HUES64 (cell line): ENCODE measurements around the gene ERC1.
A peak's percentile ranks its signal among the peaks of the same experiment; 100 is the strongest.

Experiments
- H3K27ac ChIP-seq: 2 replicates; pipeline ENCODE4 v1.7.0; 2013; ENCODE audit warnings: low read depth, low read length, inconsistent platforms
- H3K27me3 ChIP-seq: 2 replicates; pipeline ENCODE4 v1.6.1; 2013; ENCODE audit warnings: mild to moderate bottlenecking, low read length; ENCODE audit not compliant: insufficient read depth
- H3K36me3 ChIP-seq: 2 replicates; pipeline ENCODE4 v1.6.1; 2013; ENCODE audit warnings: mild to moderate bottlenecking, low read length; ENCODE audit not compliant: insufficient read depth
- H3K4me1 ChIP-seq: 2 replicates; pipeline ENCODE4 v1.6.1; 2013; ENCODE audit warnings: mild to moderate bottlenecking, low read length, moderate library complexity; ENCODE audit not compliant: insufficient read depth
- H3K4me3 ChIP-seq: 2 replicates; pipeline ENCODE4 v1.5.1; 2013; ENCODE audit warnings: mild to moderate bottlenecking, low read length, moderate library complexity
- H3K9ac ChIP-seq: 2 replicates; pipeline ENCODE4 v1.6.1; 2013; ENCODE audit warnings: mild to moderate bottlenecking, low read depth, low read length
- H3K9me3 ChIP-seq: 2 replicates; pipeline ENCODE4 v1.6.1; 2013; ENCODE audit warnings: low read depth, low read length; ENCODE audit not compliant: insufficient read depth
- WGBS: fragments of 150-250, 120-280 bp; methylation state at CpG from one replicate; pipeline ENCODE4 v1.1.7; 2013; ENCODE audit warnings: missing lambda C conversion rate; 5-methylcytosine and 5-hydroxymethylcytosine counted together

Gene ERC1

DNA sequence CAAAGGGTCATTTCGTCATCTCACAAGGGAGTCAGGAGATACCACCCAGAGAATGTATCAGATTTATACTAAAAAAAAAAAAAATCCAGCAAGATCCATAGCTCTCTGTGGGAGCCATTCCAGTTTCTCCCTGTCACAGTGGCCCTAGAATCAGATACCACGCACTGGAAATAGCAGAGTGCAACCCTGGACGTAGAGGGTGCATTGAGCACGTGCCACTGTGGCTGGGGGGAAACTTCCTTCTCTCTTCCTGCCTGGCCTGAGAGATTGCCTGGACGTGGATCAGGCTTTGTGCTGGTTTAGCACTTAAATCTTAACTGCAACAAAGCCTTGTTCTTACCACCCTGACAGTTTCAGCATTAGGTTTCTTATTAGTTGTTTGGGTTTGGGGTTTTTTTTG is 479.0 kb downstream of the ERC1 start:
- 0 out of 2 replicates have a peak, but pooled peaks cover 3% of the 10 kb centered on the region for H3K9me3 ChIP-seq
- no peaks in the 10 kb centered on the region for H3K27me3 ChIP-seq
- H3K4me3 ChIP-seq: no peak overlapping the region
- 87% methylated on average over 5 of the region's 5 CpGs for WGBS
- peaks cover 16% of the 10 kb centered on the region for H3K4me1 ChIP-seq
- no peaks in the 10 kb centered on the region for H3K36me3 ChIP-seq
- no peak overlapping the region for H3K9ac ChIP-seq
- no peak overlapping the region for H3K27ac ChIP-seq

DNA sequence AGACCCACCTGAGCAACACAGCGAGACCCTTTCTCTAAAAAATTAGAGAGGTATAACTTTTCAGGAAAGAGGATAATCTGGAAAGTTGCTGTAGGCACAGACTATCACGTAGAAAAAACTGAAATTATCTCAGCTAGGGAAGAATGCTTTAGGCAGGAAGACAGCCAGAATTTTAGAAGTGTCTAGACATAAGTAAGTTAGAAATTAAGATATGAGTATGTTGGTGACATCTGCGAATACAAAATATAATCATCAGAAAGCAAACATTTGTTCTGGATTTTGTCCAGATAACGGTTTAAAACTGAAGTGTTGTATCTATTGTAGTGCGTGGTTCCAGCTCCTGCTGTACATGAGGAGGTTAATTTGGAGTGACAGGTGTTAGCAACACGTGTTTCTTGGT is 480.2 kb downstream of the ERC1 start:
- Histone ChIP-seq H3K9ac (no peak overlapping the region), H3K9me3 (0 out of 2 replicates have a peak, but pooled peaks cover 3% of the 10 kb centered on the region), H3K27ac (no peak overlapping the region), H3K4me3 (no peak overlapping the region), H3K4me1 (peaks cover 16% of the 10 kb centered on the region), H3K36me3 (no peaks in the 10 kb centered on the region), H3K27me3 (no peaks in the 10 kb centered on the region)
- 97% methylated on average over 6 of the region's 6 CpGs for WGBS

DNA sequence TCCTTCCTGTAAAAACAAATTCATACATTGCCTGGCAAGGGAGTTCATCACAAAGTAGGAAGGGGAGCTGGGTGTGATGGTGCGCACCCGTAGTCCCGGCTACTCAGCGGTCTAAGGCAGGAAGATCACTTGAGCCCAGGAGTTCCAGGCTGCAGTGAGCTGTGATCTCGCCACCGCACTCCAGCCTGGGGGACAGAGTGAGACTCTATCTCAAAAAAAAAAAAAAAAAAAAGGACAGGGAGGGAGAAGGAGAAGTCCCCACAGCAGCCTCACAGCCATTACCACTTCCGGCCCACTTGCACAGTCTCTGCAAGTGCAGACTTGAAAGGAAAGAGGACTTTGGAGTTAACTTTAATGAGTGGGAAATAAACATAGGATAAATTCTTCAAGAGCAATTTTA is 482.4 kb downstream of the ERC1 start:
- H3K9ac ChIP-seq: no peak overlapping the region
- no peaks in the 10 kb centered on the region for H3K36me3 ChIP-seq
- no peak overlapping the region for H3K27ac ChIP-seq
- 0 out of 2 replicates have a peak, but pooled peaks cover 3% of the 10 kb centered on the region for H3K9me3 ChIP-seq
- no peak overlapping the region for H3K4me3 ChIP-seq
- H3K27me3 ChIP-seq: no peaks in the 10 kb centered on the region
- H3K4me1 ChIP-seq: peaks cover 16% of the 10 kb centered on the region
- WGBS: 88% methylated on average over 6 of the region's 7 CpGs

DNA sequence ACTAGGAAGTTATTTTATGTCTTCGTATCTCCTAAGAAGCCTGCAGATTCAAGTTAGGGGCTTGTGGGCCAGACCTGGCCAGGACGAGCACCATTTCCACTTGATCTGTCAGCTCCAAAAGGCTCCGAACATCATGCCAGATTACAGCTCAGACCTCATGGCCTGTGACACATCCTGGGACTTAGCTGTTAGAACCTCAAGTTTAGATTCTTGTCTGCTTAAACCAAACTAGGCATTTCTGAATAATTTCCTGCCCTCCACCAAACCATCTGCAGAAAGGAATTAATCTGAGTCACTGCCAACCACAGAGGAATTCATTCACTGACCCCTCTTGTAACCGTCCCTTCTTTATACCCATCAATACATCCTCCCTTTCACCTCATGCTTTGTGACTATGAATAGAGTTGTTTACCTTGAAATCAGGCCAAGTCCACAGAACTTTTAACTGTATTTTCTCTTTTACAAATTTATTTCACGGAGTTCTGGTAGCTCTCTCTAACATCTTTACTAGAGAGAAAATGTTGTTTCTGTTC is 483.1 kb downstream of the ERC1 start:
- Histone ChIP-seq H3K27ac (peak overlapping the region; percentile 43; the same call in 1 of the 2 replicates), H3K36me3 (no peaks in the 10 kb centered on the region), H3K9ac (peak overlapping the region; percentile 5; the same call in 1 of the 2 replicates), H3K27me3 (no peaks in the 10 kb centered on the region), H3K9me3 (0 out of 2 replicates have a peak, but pooled peaks cover 3% of the 10 kb centered on the region), H3K4me1 (peaks cover 16% of the 10 kb centered on the region), H3K4me3 (no peak overlapping the region)
- WGBS: 65% methylated on average over 4 of the region's 5 CpGs

DNA sequence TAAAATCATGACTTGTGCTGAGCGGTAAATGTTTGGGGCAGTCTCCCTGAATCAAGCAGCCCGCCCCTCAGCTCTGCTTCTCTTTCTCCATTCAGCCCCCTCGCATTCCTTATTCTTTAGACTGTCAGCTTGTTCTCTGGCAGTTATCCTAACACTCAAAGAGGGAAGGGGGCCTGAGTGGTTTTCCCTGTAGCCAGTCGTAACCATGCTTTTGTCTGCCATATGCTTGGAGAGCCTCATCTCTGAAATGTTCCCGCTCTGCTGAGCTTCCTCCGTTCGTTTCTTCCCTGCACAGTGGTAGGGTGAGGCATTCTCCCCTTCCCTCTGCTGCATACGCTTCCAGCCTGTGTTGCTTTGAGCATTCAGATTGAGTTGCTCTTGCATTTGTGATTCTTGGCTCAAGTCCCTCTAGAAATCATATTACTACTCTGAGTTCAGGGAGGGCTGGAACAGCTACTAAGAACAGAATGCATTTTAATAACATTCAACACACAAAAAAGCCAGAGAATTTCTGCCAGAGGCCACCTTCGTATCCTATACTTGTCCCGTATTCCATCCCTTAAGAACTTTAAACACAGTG is 483.6 kb downstream of the ERC1 start:
- H3K27me3 ChIP-seq: no peaks in the 10 kb centered on the region
- H3K27ac ChIP-seq: peak overlapping the region; percentile 43; the same call in 1 of the 2 replicates
- H3K9ac ChIP-seq: peak overlapping the region; percentile 5; the same call in 1 of the 2 replicates
- WGBS: 62% methylated on average over 10 of the region's 10 CpGs
- H3K4me1 ChIP-seq: peaks cover 16% of the 10 kb centered on the region
- H3K36me3 ChIP-seq: no peaks in the 10 kb centered on the region
- H3K9me3 ChIP-seq: 0 out of 2 replicates have a peak, but pooled peaks cover 3% of the 10 kb centered on the region
- no peak overlapping the region for H3K4me3 ChIP-seq

DNA sequence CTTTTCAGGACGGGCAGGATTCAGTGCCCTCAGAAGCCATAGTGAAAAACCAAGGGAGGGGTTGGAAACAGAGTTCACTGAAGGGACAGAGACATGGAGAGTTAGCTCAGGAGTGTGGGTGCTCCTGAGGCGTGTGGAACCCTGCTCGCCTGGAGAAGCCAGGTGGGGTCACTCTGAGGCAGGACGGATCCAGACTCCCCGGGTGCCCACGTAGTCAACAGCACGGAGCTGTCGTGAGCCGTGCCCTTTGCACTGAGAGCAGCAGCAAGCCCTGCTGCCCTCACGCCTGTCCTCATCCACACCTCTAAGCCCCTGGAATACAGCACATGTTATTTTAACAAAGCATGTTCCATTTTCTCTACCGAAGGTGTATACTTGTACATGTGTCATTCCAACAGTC is 488.6 kb downstream of the ERC1 start:
- Histone ChIP-seq H3K9me3 (no peaks in the 10 kb centered on the region), H3K4me3 (no peak overlapping the region), H3K27ac (no peak overlapping the region), H3K9ac (no peak overlapping the region), H3K36me3 (no peaks in the 10 kb centered on the region), H3K27me3 (no peaks in the 10 kb centered on the region), H3K4me1 (peaks cover 14% of the 10 kb centered on the region)
- 92% methylated on average over 11 of the region's 11 CpGs for WGBS

DNA sequence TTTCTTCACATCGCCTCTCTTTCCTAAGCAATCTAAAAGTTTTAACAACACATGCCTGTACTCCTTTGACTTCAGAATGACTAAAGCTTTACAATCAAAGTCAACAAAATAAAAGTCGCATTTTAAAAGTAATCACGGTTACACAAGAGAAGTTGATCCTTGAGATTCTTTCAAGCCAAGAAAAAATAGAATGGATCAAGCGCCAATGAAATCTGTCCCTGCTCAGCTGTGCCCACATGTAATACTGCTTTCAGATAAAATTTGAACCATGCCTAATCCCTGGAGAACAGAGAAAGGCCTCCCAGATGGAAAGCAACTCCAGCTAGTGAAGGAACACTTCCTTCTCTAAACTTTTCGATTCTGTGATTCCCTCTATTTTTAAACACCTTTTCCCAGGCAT is 490.3 kb downstream of the ERC1 start:
- no peaks in the 10 kb centered on the region for H3K27me3 ChIP-seq
- peaks cover 9% of the 10 kb centered on the region; the same call in 1 of the 2 replicates for H3K4me1 ChIP-seq
- 77% methylated on average over 5 of the region's 5 CpGs for WGBS
- no peak overlapping the region for H3K27ac ChIP-seq
- no peaks in the 10 kb centered on the region for H3K36me3 ChIP-seq
- H3K4me3 ChIP-seq: no peak overlapping the region
- H3K9me3 ChIP-seq: no peaks in the 10 kb centered on the region
- no peak overlapping the region for H3K9ac ChIP-seq

DNA sequence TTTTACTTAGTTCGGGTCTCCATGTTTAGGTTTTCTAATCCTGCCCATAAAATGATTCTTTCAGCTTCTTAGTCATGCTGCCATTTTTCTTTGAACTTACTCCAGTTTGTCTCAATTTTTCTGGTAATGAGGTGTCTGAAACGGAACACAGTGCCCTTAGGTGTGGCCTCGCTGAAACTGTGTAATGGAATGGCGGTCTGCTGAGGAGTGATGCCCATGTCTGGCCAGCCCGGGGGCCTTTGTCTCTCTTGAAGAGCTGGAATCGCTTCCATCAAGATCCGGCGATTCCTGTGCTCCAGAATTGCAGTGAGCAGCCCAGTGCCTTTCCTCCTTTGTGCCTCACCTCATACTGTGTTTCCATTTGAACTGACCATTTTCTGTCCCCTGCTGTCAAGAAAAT is 490.9 kb downstream of the ERC1 start:
- Histone ChIP-seq H3K9me3 (no peaks in the 10 kb centered on the region), H3K4me1 (peaks cover 9% of the 10 kb centered on the region; the same call in 1 of the 2 replicates), H3K27ac (no peak overlapping the region), H3K4me3 (no peak overlapping the region), H3K36me3 (no peaks in the 10 kb centered on the region), H3K9ac (no peak overlapping the region), H3K27me3 (no peaks in the 10 kb centered on the region)
- WGBS: 91% methylated on average over 8 of the region's 8 CpGs

DNA sequence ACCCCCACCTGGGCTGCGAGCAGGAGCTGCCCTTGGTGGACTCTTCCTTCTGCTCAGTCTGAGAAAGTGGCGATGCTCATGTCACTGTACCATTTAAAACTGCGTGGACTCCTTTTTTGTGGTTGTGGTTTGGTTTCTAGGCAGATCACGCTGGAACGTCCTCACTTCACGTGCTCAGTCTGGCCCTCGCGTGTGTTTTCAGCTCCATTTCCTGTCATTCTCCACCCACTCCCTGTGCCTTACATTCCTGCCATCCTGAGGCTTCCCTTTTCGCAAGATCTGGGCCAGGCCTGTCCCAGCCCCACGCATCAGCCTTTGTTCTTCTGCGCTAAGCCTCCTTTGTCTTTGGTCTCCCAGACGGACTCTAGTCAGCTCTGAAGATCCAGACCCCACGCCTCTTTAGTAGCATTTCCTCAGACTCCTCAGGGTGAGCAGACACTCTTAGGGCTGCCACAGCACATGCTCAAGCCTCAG is 497.9 kb downstream of the ERC1 start:
- no peaks in the 10 kb centered on the region for H3K27me3 ChIP-seq
- H3K9me3 ChIP-seq: no peaks in the 10 kb centered on the region
- peaks cover 4% of the 10 kb centered on the region; the same call in 1 of the 2 replicates for H3K36me3 ChIP-seq
- H3K27ac ChIP-seq: 0 out of 2 replicates have a peak overlapping the region, but pooled peaks have one; percentile 12
- WGBS: 70% methylated on average over 13 of the region's 13 CpGs
- no peak overlapping the region for H3K4me3 ChIP-seq
- H3K4me1 ChIP-seq: peaks cover 8% of the 10 kb centered on the region; the same call in 1 of the 2 replicates
- H3K9ac ChIP-seq: no peak overlapping the region

DNA sequence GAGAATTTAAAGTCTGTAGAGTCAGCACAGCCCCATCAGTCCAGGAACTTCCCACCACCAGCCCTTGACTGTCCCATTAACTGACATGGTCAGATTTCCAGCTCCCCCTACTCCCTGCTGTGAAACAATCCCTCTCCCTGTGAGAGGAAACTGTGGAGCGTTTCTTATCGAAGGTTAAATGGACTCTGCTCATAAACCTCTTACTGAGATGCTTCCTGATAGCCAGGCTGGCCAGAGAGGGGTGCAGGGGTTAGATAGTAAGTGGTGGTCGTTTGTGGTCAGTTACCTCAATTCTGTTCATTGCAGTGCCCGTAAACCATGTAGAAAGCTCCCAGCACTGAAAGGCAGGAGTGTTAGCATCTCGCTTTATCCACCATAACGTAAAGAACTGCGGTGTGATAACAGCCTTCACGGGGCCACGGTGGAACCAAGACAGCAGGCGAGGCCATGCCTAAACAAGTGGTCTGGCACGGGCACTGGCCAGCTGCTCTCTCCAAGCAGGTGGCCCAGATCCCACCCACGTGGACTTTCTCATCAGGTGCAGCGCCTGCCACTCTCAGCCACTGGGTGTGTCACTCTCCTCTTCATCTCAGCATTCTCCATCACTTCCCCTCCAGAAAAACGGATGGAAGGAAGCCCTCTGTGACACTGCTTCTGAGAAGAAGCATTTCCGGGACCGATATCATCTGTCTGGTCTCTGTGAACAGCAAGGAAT is 501.1 kb downstream of the ERC1 start:
- Histone ChIP-seq H3K27me3 (no peaks in the 10 kb centered on the region), H3K4me3 (no peak overlapping the region), H3K4me1 (peaks cover 8% of the 10 kb centered on the region; the same call in 1 of the 2 replicates), H3K9me3 (no peaks in the 10 kb centered on the region), H3K9ac (no peak overlapping the region), H3K27ac (no peak overlapping the region), H3K36me3 (peaks cover 4% of the 10 kb centered on the region; the same call in 1 of the 2 replicates)
- 91% methylated on average over 16 of the region's 16 CpGs for WGBS
